ENCODE data around the gene ASGR2. TPM values are rescaled to one million over a fixed set of nuclear protein-coding genes. Genes with fewer than 3 reads are reported as not detected.

ASGR2 gene
- total RNA-seq, 1 experiment from 2014 or later = not detected

- BruUV-seq (replicated peaks) = no TSS peak
- H3K79me2 ChIP-seq (ENCODE audit: low read length) = no peaks in the 10 kb centered on the region
- ChIA-PET CTCF (no interaction called here), POLR2A (ENCODE audit: unreplicated experiment) (no interaction called here)
- no peak overlapping the region for H2AFZ ChIP-seq (ENCODE audit: low read length)
- H3K9me3 ChIP-seq (ENCODE audit: low read length) = no peaks in the 10 kb centered on the region
- no peak overlapping the region for H3K27ac ChIP-seq (ENCODE audit: low read length)
- DNase-seq (no peak), ATAC-seq (no peak)
- no peaks in the 10 kb centered on the region for H3F3A ChIP-seq (ENCODE audit: low read length, unreplicated experiment)
- H3K4me1 ChIP-seq (ENCODE audit: insufficient read depth, low read length) = no peaks in the 10 kb centered on the region
- no peak overlapping the region for H3K9ac ChIP-seq (ENCODE audit: low read length)
- H3K36me3 ChIP-seq (ENCODE audit: low read depth, low read length) = no peaks in the 10 kb centered on the region
- no peak overlapping the region for H3K4me3 ChIP-seq (ENCODE audit: low read length)
- no peak overlapping the region for H3K4me2 ChIP-seq (ENCODE audit: low read length)
- TF ChIP-seq CTCF (conservative IDR thresholded peaks at IDR 0.05; ENCODE audit: low read depth, low read length) (no peak), EZH2 (IDR thresholded peaks at IDR 0.05; ENCODE audit: low read length, unreplicated experiment) (no peak), EZH2phosphoT487 (IDR thresholded peaks at IDR 0.05; ENCODE audit: borderline replicate concordance, low read length) (no peak)
- intact Hi-C loops (cut with micrococcal nuclease) = no loop called here
- H3K9me2 ChIP-seq (replicated peaks; ENCODE audit: low read length) = no peaks in the 10 kb centered on the region
- H4K20me1 ChIP-seq (ENCODE audit: low read length) = no peaks in the 10 kb centered on the region
- no peaks in the 10 kb centered on the region for H3K27me3 ChIP-seq (ENCODE audit: low read length)
Measured at GRCh38 chr17:7120123-7120522, 5.5 kb upstream of the ASGR2 start.

DNA sequence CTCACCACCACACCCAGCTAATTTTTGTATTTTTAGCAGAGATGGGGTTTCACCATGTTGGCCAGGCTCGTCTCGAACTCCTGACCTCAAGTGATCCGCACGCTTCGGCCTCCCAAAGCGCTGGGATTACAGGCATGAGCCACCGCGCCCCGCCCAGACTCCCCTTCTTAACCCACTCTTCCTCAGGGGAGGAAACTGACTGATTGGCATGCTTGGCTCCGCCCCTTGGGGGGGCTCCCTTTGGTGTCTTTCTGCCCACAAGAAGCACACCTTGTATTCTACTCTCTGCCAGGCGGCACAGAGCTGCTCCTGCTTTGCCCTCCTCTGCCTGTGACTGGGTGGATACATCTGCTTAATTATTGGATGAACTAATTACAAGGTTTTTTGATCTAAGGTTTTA lies 4.7 kb upstream of the ASGR2 start:
- BruUV-seq (replicated peaks) = no TSS peak
- Histone ChIP-seq H3K4me2 (ENCODE audit: low read length) (no peak overlapping the region), H3K9me3 (ENCODE audit: low read length) (no peaks in the 10 kb centered on the region), H3F3A (ENCODE audit: low read length, unreplicated experiment) (no peaks in the 10 kb centered on the region), H3K9me2 (replicated peaks; ENCODE audit: low read length) (no peaks in the 10 kb centered on the region), H3K27me3 (ENCODE audit: low read length) (no peaks in the 10 kb centered on the region), H3K27ac (ENCODE audit: low read length) (no peak overlapping the region), H2AFZ (ENCODE audit: low read length) (no peak overlapping the region), H3K4me1 (ENCODE audit: insufficient read depth, low read length) (no peaks in the 10 kb centered on the region), H4K20me1 (ENCODE audit: low read length) (no peaks in the 10 kb centered on the region), H3K9ac (ENCODE audit: low read length) (no peak overlapping the region), H3K79me2 (ENCODE audit: low read length) (no peaks in the 10 kb centered on the region), H3K36me3 (ENCODE audit: low read depth, low read length) (no peaks in the 10 kb centered on the region), H3K4me3 (ENCODE audit: low read length) (no peak overlapping the region)
- DNase-seq (no peak), ATAC-seq (no peak)
- intact Hi-C loops (cut with micrococcal nuclease) = no loop called here
- no peak for TF ChIP-seq EZH2 (IDR thresholded peaks at IDR 0.05; ENCODE audit: low read length, unreplicated experiment)
- TF ChIP-seq CTCF (conservative IDR thresholded peaks at IDR 0.05; ENCODE audit: low read depth, low read length) = no peak
- no peak for TF ChIP-seq EZH2phosphoT487 (IDR thresholded peaks at IDR 0.05; ENCODE audit: borderline replicate concordance, low read length)
- ChIA-PET POLR2A (ENCODE audit: unreplicated experiment) (no interaction called here), CTCF (no interaction called here)

DNA sequence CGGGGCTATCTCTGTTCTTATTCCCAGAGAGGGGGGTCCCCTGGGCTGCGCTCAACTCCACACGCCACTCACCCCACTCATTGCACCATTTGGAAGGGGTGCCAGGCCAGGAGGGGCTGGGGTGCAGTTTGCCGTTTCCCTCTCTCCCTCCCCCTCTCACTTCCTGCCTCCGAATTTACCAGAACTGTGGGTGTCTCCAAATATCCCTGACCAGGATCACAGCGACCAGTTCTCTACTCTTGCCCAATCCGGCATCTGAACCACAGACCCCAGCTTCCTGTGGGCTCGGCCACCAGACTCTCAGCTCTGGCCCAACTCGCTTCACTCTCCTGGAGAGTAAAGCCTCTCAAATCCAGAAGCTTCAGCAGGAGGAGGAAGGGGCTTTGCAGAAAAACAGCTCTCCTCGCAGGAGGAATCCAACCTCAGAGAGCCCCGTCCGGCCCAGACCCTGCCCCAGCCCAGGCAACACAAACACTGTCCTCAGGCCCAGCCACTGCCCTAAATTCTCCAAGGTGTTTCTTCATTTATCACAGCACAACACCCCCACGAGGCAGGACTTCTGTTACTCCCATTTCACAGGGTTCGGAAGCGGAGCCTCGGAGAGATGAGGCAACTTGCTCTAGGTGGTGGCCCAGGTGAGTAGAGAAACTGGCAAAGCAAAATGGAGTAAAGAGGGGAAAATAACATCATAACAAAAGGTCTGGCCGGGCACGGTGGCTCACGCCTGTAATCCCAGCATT lies 423 bp upstream of the ASGR2 start:
- ATAC-seq = no peak
- POLR2A ChIA-PET (ENCODE audit: unreplicated experiment) = no interaction called here

More for the DNA sequence above, 423 bp upstream of the ASGR2 start:
- no peak overlapping the region for H3K27ac ChIP-seq (ENCODE audit: low read length)
- no peak overlapping the region for H3K4me2 ChIP-seq (ENCODE audit: low read length)
- TF ChIP-seq EZH2 (IDR thresholded peaks at IDR 0.05; ENCODE audit: low read length, unreplicated experiment) = no peak
- no peak for TF ChIP-seq EZH2phosphoT487 (IDR thresholded peaks at IDR 0.05; ENCODE audit: borderline replicate concordance, low read length)
- no peak for TF ChIP-seq CTCF (conservative IDR thresholded peaks at IDR 0.05; ENCODE audit: low read depth, low read length)
- H4K20me1 ChIP-seq (ENCODE audit: low read length) = no peaks in the 10 kb centered on the region
- no peaks in the 10 kb centered on the region for H3F3A ChIP-seq (ENCODE audit: low read length, unreplicated experiment)
- CTCF ChIA-PET = no interaction called here
- no peak for DNase-seq
- intact Hi-C loops (cut with micrococcal nuclease) = no loop called here
- no peak overlapping the region for H3K9ac ChIP-seq (ENCODE audit: low read length)
- H2AFZ ChIP-seq (ENCODE audit: low read length) = no peak overlapping the region
- H3K9me3 ChIP-seq (ENCODE audit: low read length) = no peaks in the 10 kb centered on the region
- BruUV-seq (replicated peaks) = no TSS peak
- no peaks in the 10 kb centered on the region for H3K79me2 ChIP-seq (ENCODE audit: low read length)
- no peak overlapping the region for H3K4me3 ChIP-seq (ENCODE audit: low read length)
- no peaks in the 10 kb centered on the region for H3K4me1 ChIP-seq (ENCODE audit: insufficient read depth, low read length)
- no peaks in the 10 kb centered on the region for H3K27me3 ChIP-seq (ENCODE audit: low read length)
- H3K9me2 ChIP-seq (replicated peaks; ENCODE audit: low read length) = no peaks in the 10 kb centered on the region
- no peaks in the 10 kb centered on the region for H3K36me3 ChIP-seq (ENCODE audit: low read depth, low read length)

Measured in PC-3 (cell line).